ENCODE data around the gene LYST.
"Not testable (repeated sequence)": the region's sequence is repeated elsewhere in the genome, so short reads cannot be mapped to it uniquely, and the experiment has no call there.

Gene LYST

DNA sequence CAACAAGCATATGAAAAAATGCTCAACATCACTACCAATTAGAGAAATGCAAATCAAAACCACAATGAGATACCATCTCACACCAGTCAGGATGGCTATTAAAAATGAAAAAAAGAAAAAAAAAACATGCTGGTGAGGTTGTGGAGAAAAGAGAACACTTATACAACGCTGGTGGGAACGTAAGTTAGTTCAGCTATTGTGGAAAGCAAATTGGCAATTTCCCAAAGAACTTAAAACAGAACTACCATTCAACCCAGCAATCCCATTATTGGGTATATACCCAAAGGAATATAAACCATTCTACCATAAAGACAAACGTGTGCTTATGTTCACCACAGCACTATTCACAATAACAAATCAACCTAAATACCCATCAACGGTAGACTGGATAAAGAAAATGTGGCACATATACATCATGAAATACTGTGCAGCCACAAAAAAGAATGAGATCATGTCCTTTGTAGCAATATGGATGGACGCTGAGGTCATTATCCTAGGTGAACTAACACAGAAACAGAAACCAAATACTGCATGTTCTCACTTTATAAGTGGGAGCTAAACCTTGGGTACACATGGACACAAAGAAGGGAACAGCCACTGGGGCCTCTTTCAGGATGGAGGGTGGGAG, 49.5 kb downstream of the LYST start:
- DNase-seq = no peak

DNA sequence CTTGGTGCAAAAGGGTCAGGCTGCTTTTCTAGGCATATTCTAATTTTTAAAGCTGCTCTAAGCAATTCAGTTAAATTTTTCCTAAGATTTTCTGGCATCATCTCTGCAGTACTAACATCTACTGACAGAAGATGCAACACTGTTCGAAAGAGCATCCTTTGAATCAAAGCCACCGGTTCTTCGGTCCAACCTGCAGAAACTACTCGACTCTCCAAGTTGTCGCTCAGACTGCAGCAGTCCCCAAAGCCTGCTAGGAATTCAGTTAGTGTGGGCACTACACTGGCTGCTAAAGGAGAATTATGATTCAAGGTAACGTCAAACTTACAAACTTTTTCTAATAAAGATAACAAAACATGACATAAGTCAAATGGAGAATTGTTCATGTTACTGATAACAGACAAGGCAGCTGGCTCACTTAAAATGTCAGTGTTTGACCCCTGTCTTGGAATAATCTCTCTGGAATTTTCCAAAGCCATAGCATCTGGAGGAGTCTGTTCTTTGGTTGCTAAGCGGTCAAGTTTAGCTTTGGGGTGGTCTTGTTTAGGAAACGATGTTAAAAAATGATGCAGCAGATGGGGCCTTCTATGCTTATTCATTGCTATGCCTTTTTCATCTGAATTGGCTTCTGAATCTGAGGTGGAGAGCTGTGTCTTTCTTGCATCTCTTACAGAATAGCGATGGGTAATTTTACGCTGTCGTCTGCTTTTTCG, 56.9 kb downstream of the LYST start:
- no peak for DNase-seq

DNA sequence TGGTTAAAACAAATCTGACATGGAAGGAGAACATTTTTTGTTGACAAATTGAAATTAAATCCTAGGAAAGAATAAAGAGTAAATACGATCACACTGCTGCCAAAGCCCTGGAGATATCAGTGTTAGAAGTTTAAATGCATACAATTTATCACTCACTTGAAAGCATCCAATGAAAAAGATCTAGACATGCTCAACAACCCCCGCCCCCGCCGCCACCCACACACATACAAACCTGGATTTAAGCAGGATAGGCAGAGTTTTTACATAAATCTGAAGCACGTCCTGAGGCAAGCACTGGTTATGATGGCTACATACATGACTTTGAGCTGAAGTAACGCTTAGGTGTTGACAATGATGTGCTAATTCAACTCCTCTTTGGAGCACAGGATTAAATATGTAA, 58.5 kb downstream of the LYST start:
- no peak for DNase-seq

DNA sequence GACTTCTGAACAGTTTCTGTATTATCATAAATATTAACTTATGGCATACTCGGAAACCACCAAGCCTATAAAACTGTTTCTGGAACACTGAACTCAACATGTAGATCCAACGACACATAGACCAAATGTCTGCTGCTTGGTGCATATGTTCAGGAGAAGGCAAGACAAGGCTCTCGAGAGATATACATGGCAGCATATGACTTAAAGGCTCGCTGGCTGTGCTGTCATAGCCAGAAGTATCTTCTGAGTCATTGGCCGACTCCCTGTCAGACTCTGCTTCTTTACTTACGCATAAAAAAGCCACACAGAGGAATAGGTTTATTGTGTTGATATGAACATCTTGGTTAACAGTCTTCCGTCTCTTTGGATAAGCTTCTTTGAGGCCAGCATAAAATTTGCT, 60.6 kb downstream of the LYST start:
- DNase-seq = no peak

DNA sequence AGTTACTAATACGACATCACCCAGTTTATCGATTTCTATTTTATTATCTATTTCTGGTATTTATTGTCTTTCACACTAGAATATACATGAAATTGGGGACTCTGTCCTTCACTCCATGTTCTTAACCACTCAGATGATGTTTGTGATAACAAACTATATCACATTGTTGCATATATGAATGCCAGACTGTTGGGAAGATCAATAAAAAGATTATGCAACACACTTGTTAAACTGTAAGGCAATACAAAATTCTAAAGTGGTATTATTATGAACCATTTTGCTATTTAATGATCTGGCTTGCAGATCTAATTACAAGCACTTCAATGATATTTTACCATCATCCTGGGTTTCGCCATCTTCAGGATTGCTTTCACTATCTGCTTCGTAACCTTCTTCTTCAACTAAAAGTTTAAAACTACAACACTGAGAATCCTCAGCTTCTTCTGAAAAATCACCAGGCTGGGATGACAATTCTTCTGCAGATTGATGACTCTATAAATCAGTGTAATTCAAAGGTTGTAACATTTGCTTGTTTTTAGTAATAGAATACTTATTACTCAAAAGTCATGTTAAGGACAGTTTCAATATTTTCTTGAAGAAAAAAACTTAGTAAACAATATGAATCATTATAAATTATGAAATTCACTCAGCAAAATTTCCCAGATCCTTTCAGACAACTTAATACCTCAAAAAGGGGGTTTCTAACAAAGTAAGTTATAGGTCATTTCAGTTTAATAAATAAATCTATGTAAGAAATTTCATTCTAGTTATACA, 63.9 kb downstream of the LYST start:
- no peak for DNase-seq

DNA sequence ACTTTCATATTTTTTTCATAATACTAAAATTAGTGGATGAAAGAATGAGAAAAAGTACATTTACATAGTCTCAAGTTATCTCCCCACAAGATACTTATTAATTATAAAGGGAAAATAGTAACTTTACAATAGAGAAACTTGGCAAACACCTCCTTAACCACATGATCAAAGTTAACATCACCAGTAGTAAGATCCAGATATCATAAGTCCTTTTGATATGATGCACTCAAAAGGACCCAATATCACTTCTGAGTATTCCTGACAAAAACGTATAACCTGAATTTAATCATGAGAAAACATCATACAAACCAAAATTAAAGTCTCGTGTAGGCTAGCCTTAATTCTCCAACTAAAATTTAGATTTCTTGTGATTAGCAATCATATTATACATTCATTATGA, 67.4 kb downstream of the LYST start:
- no peak for DNase-seq

DNA sequence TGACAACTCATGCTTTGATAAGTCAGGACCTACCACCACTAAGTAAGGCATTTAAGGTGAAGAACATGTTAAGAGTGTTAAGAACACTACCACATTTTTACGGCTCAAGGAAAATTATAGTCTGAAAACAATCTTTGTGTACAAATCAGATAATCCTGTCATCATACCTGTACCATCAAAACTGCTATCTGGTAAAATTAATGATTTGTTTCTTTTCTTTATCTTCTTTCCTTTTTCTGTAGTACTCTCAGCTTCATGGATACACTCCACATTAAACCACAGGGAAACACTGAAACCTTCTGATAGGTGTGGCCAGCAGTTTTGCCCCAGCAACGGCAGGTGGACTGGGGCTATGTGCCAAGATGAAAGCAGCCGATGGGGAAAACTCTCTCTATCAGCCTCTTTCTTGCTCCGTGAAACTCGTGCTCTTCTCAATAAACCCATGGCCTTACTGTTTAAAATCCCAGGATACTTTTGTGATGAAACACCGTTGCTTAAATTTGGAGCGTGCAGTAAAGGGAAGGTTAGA, 75.1 kb downstream of the LYST start:
- no peak for DNase-seq

DNA sequence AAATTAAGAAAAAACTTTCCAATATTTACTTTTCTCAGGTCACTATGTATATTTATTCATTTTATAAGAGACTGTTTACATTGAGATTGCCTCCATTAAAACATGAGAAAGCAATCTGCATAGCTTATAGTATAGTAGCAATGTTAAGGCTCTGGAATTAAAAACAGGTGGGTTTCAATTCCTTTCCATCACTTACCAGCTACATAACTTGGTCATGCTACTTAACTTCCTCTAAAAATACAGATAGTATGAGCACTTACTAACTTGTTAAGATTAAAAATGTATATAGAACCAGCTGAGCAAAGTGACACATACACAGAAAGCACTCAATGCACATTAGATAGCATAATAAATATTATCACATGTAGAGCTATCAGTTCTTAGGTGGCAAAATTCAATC, 76.6 kb downstream of the LYST start:
- no peak for DNase-seq

DNA sequence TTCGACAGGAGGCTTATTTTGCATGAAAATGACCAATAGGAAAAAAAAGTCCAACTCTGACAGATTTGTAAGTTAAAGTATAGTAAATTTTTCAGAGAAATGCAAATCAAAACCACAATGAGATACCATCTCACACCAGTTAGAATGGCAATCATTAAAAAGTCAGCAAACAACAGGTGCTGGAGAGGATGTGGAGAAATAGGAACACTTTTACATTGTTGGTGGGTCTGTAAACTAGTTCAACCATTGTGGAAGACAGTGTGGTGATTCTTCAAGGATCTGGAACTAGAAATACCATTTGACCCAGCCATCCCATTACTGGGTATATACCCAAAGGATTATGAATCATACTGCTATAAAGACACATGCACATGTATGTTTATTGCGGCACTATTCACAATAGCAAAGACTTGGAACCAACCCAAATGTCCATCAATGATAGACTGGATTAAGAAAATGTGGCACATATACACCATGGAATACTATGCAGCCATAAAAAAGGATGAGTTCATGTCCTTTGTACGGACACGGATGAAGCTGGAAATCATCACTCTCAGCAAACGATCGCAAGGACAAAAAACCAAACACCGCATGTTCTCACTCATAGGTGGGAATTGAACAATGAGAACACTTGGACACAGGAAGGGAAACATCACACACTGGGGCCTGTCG, 80.3 kb downstream of the LYST start:
- not testable (repeated sequence) for DNase-seq

DNA sequence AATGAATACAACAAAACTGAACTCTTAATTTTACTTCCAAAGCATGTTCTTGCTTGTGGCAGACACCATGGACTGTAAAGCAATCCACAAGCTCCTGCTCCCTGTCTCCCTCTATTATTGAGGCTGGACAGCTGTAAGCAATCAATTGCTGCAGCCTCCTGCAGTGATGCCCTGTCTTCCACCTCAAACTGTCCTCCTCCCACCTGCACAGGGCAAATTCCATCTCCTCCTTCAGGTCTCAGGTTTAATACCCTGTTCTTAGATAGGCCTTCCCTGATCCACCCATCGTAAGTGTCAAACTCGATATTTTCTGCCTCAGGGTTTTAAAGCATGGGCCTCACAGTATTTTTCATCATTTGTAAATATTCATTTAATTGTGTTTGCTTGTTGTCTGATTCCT, 81.8 kb downstream of the LYST start:
- DNase-seq = no peak

DNA sequence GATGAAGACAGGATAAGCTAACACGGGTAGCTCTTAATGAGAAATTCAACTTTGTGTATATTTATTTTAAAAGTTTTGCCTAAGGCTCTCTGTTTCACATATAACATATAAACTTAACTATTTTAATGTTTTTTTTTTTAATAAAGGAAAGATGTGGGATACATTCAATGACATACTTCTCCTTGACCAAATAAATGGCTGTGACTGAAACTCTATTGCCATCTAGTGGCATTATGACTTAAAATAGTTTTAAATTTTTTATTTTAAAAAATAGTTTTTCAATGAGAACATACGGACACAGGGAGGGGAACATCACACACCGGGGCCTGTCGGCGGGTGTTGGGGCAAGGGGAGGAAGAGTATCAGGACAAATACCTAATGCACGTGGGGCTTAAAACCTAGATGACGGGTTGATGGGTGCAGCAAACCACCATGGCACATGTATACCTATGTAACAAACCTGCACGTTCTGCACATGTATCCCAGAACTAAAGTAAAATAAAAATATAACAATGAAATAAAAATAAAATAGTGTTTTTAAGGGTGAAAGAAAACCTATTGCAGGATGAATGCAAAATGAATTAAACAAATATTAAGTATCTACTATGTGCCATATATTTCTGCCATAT, 83.4 kb downstream of the LYST start:
- no peak for DNase-seq

DNA sequence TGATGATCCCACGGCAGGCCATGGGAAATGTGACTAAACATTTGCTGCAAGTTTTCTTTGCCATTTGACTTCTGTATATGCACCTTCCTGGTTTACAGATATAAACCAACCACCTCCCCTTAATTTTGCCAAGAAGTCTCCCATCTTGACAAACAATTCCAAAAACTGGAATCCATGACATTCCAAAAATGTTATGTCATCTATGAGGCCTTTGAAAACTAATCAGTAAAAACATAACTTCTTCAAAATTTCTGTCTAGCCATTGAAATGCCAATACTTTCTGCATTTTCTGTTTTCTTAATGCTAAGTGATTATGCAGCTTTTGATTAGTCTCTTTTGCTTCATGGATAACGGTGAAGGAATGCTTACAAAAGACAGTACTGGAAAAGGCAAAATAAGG, 84.1 kb downstream of the LYST start:
- no peak for DNase-seq

DNA sequence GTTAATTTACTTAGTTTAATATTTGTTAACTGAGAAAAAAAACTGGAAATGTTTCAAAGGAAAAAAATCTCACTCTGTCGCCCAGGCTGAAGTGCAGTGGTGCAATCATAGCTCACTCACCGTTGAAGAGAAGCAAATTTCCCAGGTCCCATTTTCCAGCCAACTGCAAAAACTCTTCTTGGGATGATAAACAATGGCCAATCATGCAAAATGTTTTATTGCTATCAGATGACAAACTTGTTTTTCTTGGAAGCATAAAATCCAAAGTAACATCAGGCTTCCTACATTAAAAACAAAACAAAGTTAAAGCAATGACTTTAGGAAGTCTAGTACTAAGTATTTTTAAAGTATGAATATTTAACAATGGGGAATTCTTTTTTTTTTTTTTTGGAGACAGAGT, 84.9 kb downstream of the LYST start:
- no peak for DNase-seq

DNA sequence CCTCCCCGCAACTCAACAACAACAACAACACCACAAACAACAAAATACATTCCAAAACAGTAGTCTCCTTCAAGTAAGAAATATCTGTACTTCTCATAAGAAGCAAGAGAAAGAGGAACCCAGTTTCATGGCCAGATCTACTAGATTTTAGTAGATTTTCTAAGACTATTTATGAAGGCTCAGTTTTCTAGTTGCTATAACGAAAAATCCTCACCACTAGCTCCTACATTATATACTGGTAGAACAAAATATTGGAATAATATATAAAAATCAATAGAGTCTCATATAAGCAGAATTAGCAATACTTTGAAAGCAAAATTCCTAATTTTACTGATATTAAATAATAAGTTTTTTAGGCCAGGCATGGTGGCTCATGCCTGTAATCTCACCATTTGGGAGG, 86.9 kb downstream of the LYST start:
- no peak for DNase-seq

DNA sequence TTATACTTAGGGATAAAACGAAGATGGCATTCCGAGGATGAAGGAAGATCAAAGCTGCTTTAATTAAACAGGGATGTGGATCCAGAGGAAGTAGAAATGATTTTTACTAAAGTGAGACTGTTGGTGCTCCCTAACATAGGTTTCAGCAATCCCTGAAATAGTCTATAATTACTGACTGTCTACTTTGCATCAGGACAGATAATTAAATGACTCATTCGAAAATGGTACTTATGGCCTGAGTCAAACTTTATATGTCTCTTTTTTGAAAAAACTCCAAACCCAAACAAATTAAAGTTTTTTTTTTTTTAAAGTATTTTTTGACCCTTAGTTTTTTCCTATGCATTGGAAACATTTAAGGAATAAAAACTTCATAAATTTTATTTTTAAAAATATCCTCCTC, 90.3 kb downstream of the LYST start:
- DNase-seq = no peak

DNA sequence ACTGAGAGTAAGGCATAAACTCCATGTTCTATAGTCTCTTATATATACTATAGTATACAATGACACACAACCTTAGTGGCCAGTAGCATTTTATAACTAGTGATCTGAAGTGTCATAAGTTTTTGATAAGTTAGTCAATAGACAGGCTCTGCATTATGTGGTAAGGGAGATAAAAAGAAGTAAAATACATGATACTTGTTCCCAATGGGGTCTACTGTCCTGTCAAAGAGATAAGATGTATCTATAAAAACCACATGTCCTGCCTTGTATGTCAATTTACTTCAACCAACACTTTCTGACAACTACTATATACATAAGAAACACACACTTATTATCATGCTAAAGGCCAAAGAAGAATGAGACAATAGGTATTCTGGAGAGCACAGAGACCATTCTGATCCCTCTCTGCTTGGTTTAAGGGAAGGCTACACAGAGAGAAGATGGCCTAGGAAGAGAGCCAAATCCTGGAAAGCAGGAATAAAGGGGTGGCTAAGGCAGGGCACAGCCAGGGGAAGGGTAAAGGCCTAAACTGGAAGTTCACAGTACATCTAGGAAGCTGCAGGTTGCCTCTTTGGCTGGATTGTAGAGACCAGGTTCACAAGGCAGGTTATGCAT, 91.4 kb downstream of the LYST start:
- no peak for DNase-seq

DNA sequence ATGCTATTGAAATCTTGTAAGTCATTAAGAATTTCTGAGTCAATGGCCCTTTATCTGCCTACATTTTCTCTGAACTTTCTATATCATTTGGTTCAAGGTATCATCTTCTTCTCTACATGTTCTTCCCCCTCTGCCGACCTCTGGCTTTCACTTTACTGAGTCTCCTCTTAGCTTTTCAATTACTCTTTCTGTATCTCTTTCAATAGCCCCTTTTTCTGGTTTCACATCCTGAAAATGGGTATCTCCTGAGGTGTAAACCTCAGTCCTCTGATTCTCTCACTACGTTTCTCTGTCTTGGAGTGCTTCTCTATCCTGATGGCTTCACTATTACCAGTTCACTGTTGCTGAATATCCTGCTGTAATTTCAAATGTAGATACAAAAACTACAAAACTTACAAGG, 98.9 kb downstream of the LYST start:
- no peak for DNase-seq

DNA sequence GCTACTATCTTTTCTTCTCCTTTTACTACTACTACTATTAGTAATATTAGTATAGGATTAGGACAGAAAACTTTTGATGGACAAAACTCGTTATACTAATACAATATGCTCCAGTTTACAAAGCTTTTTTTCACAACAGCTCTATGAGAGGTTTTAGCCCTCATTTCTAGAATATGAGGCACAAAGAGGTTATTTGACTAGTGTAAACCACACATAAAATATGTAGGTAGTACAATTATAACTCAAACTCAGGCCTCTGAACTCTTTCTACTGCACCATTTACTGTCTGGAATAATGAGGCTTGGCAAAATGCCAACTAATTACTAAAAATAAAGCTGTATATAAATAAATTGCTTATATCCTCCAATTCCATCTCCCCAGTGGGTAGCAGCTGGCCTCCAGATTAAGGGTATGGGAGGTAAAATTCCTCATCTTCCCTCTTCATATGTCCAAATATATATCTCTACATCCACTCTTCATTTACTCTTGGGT, 99.9 kb downstream of the LYST start:
- DNase-seq = no peak

DNA sequence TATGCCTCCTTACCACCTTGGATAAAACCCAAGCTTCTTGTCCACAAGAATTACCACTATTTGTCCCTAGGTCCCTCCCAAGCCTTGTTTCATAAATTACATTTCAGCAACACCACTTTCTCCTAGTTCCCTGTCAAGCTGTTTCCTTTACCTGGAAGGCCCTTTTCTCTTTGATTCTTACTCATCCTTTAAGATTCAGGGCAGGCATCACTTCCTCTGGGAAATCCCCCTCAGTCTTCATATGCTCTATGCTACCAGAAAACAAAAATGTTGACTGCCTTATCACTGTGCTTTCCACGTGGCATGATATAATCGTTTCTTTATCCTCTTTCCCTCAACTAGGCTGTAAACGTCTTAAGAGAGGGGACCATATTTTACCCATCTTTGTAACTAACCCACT, 102.7 kb downstream of the LYST start:
- no peak for DNase-seq

DNA sequence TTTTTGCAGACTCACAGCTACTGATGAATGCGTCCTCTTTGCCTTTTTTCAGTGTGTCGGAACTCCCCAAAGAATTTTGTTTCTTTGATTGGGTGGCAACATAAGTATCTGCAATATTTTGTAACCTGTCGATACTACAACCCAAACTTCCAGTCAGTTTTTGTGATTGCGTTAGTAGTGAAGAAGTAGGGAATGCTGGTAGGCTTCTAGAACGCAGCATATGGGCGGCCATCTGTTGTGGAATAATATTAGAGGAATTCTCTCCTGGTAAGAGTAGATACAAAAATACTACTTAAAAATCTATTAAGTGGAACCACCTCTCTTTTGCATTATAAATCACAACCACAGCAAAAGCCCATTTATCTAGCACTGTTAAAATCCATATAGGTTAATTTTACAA, 107.4 kb downstream of the LYST start:
- no peak for DNase-seq

DNA sequence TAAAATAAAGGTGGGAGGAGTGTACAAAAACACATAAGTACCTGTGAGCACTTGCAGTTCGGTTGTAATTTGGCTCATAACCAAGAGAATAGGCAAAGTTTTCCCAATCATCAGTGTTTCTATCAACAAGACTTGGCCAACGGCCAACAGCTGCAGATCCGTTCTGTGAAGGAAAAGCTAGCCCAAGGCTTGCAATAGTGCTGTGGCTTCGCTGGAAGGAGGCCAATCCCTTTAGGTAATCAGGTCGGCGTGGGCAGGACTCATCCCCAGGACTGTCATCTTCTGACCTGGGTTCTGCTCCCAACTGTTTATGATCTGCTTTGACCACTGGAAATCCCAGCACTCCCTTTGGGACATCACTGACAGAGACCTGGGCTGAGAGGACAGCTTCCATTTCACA, 107.8 kb downstream of the LYST start:
- DNase-seq = no peak

DNA sequence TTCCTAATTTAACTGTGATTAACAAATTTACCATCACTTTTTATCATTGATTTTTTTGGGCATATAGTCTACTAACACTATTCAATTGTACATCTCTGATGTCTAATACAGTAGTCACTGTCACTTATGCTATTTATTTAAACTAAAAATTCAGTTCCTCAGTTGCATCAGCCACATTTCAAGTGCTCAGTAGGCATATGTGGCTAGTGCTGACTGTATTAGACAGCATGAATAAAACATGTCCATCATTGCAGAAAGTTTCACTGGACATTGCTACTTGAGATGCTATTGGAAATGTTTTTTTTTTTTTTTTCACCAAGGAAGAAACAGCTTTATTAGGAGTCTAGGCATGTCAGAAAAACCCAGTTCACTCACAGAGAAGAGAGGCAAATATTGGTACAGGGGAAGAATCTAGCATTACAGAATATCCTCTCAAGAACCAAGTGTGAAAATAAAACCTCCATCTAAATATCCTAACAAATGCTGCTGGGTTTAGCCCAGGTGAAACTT, 109.1 kb downstream of the LYST start:
- no peak for DNase-seq

Data from CD4-positive, alpha-beta T cell treated with Interferon gamma for 1 hour (primary cell).